ENCODE results near the gene FEZ2.

GRCh38 chr2:36562240-36562639 is 35.7 kb downstream of the FEZ2 start:
- no peak for TF ChIP-seq CTCF (IDR thresholded peaks at IDR 0.05; ENCODE audit: control extremely low read depth in 1 of 3, insufficient read depth in 1 of 3, low read depth in 1 of 3, low read length in 3 of 3)
- no peak for TF ChIP-seq RAD21 (IDR thresholded peaks at IDR 0.05 in 1 of 2, conservative IDR thresholded peaks at IDR 0.05 in 1 of 2; ENCODE audit: low read depth in 2 of 2, low read length in 2 of 2)
- TF ChIP-seq RBBP5 (IDR thresholded peaks at IDR 0.05; ENCODE audit: borderline replicate concordance, low read depth, low read length): no peak
- no peak for TF ChIP-seq POLR2A (IDR thresholded peaks at IDR 0.05; ENCODE audit: control extremely low read depth in 1 of 2, low read depth in 2 of 2, low read length in 2 of 2)
- no peak for TF ChIP-seq RFX5 (IDR thresholded peaks at IDR 0.05; ENCODE audit: borderline replicate concordance, low read depth, low read length)
- no peak for TF ChIP-seq TAF1 (IDR thresholded peaks at IDR 0.05; ENCODE audit: low read depth, low read length)
- TF ChIP-seq EP300 (IDR thresholded peaks at IDR 0.05; ENCODE audit: borderline replicate concordance in 1 of 2, low read depth in 2 of 2, low read length in 2 of 2): no peak
- no peak for TF ChIP-seq SIRT6 (IDR thresholded peaks at IDR 0.05; ENCODE audit: low read length)
- no peak for TF ChIP-seq USF2 (IDR thresholded peaks at IDR 0.05; ENCODE audit: low read length)
